Osteoblast (primary cell): ENCODE data around the gene FRMD4A. TPM values are rescaled to one million over a fixed set of nuclear protein-coding genes. Genes with fewer than 3 reads are reported as not detected.
"Not testable (repeated sequence)": the region's sequence is repeated elsewhere in the genome, so short reads cannot be mapped to it uniquely, and the experiment has no call there.

Experiments
- DNase-seq: peaks from one replicate; pipeline ENCODE4 v3.0.0; 2011; ENCODE audit warnings: low spot score, mixed read lengths; ENCODE audit not compliant: insufficient read length; ENCODE audit errors: missing footprints
- H2AFZ ChIP-seq: 2 replicates; pipeline ENCODE4 v1.6.0; 2011; ENCODE audit warnings: mild to moderate bottlenecking, low read length
- H3K27ac ChIP-seq: 2 replicates; pipeline ENCODE4 v1.5.1; 2011; ENCODE audit warnings: mild to moderate bottlenecking, low read depth, low read length, moderate library complexity
- H3K27me3 ChIP-seq: 2 replicates; pipeline ENCODE4 v1.6.0; 2012; ENCODE audit warnings: mild to moderate bottlenecking, control low read depth, inconsistent platforms, low read length, moderate library complexity; ENCODE audit not compliant: insufficient read depth
- H3K36me3 ChIP-seq: 2 replicates; pipeline ENCODE4 v1.5.1; 2011; ENCODE audit warnings: mild to moderate bottlenecking, low read length, control low read depth, moderate library complexity; ENCODE audit not compliant: insufficient read depth
- H3K4me1 ChIP-seq: 2 replicates; pipeline ENCODE4 v1.5.1; 2011; ENCODE audit warnings: mild to moderate bottlenecking, low read length, control low read depth, moderate library complexity; ENCODE audit not compliant: insufficient read depth
- H3K4me2 ChIP-seq: 2 replicates; pipeline ENCODE4 v1.6.0; 2011; ENCODE audit warnings: mild to moderate bottlenecking, low read length; ENCODE audit not compliant: insufficient read depth
- H3K4me3 ChIP-seq: fragments of 200-600 bp; sonication (generic); 3 replicates; pipeline ENCODE4 v1.5.1; 2012; ENCODE audit warnings: mild to moderate bottlenecking, low read length, inconsistent platforms; ENCODE audit not compliant: insufficient read depth
- H3K79me2 ChIP-seq: 2 replicates; pipeline ENCODE4 v1.6.0; 2012; ENCODE audit warnings: mild to moderate bottlenecking, low read length, control low read depth, inconsistent platforms; ENCODE audit not compliant: insufficient read depth
- H3K9me3 ChIP-seq: 2 replicates; pipeline ENCODE4 v1.5.1; 2011; ENCODE audit warnings: low read depth, low read length, control low read depth
- H4K20me1 ChIP-seq: 2 replicates; pipeline ENCODE4 v1.6.0; 2012; ENCODE audit warnings: mild to moderate bottlenecking, low read length, control low read depth; ENCODE audit not compliant: insufficient read depth
- total RNA-seq: library from RNA; depleted of rRNA; stranded (reverse); fragments of >200 nt; gene quantifications from 2 replicates; pipeline ENCODE4 v1.2.3, GENCODE V29; 2012
- TF ChIP-seq, protein P1 (sequence below): IDR thresholded peaks from 2 replicates; pipeline ENCODE4 v1.5.1; 2011; ENCODE audit warnings: mild to moderate bottlenecking, low read depth, low read length, moderate library complexity; ENCODE audit errors: extremely low read depth

The FRMD4A gene
- total RNA-seq, 1 donor = 41.3 TPM

DNA sequence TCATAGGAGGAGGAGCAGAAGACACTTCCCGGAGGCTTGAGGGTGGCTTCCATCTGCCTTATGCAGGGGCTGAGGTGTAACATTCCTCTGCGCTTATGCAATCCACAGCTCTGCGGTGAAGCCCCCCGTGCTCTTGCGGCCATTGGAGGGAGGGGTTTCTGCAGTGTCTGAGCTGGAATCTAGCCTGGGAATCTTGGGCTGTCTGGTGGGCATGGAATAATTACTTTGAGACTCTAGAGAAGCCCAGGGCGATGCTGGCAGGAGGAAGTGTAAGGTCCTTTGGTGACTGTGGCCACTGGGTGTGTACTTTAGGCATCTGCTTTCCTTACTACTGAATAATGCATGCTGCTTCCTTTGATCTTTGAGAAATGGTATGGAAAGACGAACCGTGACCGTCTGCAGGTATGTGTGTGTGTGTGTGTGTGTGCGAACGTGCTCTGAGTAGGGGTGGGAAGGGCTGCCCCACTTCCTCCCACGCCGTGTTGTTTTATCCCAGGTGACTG, 563.0 kb downstream of the FRMD4A start:
- no peaks in the 10 kb centered on the region for H3K36me3 ChIP-seq
- peaks cover 6% of the 10 kb centered on the region for H3K4me1 ChIP-seq
- no peaks in the 10 kb centered on the region for H3K79me2 ChIP-seq
- no peak for DNase-seq
- H3K27ac ChIP-seq = no peak overlapping the region
- TF ChIP-seq, protein P1, sequence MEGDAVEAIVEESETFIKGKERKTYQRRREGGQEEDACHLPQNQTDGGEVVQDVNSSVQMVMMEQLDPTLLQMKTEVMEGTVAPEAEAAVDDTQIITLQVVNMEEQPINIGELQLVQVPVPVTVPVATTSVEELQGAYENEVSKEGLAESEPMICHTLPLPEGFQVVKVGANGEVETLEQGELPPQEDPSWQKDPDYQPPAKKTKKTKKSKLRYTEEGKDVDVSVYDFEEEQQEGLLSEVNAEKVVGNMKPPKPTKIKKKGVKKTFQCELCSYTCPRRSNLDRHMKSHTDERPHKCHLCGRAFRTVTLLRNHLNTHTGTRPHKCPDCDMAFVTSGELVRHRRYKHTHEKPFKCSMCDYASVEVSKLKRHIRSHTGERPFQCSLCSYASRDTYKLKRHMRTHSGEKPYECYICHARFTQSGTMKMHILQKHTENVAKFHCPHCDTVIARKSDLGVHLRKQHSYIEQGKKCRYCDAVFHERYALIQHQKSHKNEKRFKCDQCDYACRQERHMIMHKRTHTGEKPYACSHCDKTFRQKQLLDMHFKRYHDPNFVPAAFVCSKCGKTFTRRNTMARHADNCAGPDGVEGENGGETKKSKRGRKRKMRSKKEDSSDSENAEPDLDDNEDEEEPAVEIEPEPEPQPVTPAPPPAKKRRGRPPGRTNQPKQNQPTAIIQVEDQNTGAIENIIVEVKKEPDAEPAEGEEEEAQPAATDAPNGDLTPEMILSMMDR = no peak
- no peaks in the 10 kb centered on the region for H3K9me3 ChIP-seq
- no peaks in the 10 kb centered on the region for H3K27me3 ChIP-seq
- H3K4me3 ChIP-seq = no peak overlapping the region
- no peak overlapping the region for H2AFZ ChIP-seq
- H4K20me1 ChIP-seq = no peaks in the 10 kb centered on the region
- H3K4me2 ChIP-seq = no peak overlapping the region

DNA sequence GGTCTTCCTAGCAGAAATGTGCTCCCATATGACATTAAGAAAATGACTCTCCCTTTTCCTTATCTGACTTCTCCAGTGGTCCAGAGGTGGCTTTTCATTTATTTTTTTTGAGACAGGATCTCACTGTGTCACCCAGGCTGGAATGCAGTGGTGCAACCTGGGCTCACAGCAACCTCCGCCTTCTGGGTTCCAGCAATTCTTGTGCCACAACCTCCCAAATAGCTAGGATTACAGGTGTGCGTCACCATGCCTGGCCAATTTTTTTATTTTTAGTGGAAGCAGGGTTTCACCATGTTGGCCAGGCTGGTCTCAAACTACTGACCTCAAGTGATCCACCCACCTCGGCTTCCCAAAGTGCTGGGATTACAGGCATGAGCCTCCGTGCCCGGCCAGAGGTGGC, 563.6 kb downstream of the FRMD4A start:
- H3K79me2 ChIP-seq, H2AFZ ChIP-seq, H3K27me3 ChIP-seq, H3K4me2 ChIP-seq, H4K20me1 ChIP-seq, H3K9me3 ChIP-seq, H3K4me3 ChIP-seq, H3K4me1 ChIP-seq, H3K36me3 ChIP-seq, H3K27ac ChIP-seq, DNase-seq: not testable (repeated sequence)

DNA sequence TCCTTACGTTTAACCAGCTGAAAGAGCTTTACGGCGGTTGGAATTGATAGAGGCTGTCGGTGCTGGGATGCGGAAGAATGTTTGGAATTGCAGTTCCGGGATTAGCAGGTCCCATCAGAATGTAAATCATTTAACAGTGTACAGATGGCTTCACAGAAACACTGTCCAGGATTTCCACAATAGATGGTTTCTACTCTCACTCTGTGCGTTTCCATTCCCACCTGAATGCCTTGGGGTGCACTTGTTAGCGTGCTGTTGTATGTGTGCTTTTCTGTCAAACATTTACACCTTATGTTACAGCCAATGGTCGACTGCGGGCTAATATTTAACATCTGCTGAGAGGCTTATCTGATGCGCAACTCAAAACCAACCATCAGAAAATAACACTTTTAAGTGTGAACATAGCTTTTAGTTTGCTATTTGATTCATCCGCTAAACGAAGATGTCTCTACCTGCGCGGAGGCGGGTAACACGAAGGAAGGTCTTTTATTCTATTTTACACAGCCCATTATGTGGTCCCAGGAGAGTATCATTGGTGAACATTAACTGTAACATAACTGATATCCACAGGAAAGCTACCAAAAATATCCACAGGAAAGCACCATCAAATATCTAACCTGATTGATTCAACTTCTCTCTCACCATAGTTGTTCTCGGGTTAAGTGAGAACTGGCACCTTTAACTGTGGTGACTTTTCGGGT, 564.9 kb downstream of the FRMD4A start:
- no peaks in the 10 kb centered on the region for H3K27me3 ChIP-seq
- H3K79me2 ChIP-seq = no peaks in the 10 kb centered on the region
- H2AFZ ChIP-seq = no peak overlapping the region
- H3K9me3 ChIP-seq = no peaks in the 10 kb centered on the region
- H3K27ac ChIP-seq = no peak overlapping the region
- no peaks in the 10 kb centered on the region for H4K20me1 ChIP-seq
- DNase-seq = no peak
- TF ChIP-seq, protein P1 = no peak
- peaks cover 6% of the 10 kb centered on the region for H3K4me1 ChIP-seq
- no peaks in the 10 kb centered on the region for H3K36me3 ChIP-seq
- H3K4me3 ChIP-seq = no peak overlapping the region
- no peak overlapping the region for H3K4me2 ChIP-seq

GRCh38 chr10:13761490-13762091, 569.1 kb downstream of the FRMD4A start:
- TF ChIP-seq, protein P1 = no peak

More at GRCh38 chr10:13761490-13762091, 569.1 kb downstream of the FRMD4A start:
- Histone ChIP-seq H3K27me3 (no peaks in the 10 kb centered on the region), H2AFZ (no peak overlapping the region), H3K9me3 (no peaks in the 10 kb centered on the region), H3K4me2 (no peak overlapping the region), H3K36me3 (no peaks in the 10 kb centered on the region), H3K79me2 (no peaks in the 10 kb centered on the region), H3K4me3 (no peak overlapping the region), H3K4me1 (peaks cover 17% of the 10 kb centered on the region), H3K27ac (no peak overlapping the region), H4K20me1 (no peaks in the 10 kb centered on the region)
- no peak for DNase-seq
